Stimulated activated CD4-positive, alpha-beta T cell treated with anti-CD3 and anti-CD28 coated beads, TNF-alpha, amount 100 ng/mL, for 48 hours (primary cell): Measurements from ENCODE around the gene CDK16.

Source experiments
- DNase-seq, 3 donors: peaks; one replicate each; pipeline ENCODE4 v3.0.0-alpha.2; 2020; ENCODE audit warnings: low read depth in 3 of 3

CDK16 gene

GRCh38 chrX:47227334-47227583 lies 8.8 kb downstream of the CDK16 start:
- DNase-seq: no peak

DNA sequence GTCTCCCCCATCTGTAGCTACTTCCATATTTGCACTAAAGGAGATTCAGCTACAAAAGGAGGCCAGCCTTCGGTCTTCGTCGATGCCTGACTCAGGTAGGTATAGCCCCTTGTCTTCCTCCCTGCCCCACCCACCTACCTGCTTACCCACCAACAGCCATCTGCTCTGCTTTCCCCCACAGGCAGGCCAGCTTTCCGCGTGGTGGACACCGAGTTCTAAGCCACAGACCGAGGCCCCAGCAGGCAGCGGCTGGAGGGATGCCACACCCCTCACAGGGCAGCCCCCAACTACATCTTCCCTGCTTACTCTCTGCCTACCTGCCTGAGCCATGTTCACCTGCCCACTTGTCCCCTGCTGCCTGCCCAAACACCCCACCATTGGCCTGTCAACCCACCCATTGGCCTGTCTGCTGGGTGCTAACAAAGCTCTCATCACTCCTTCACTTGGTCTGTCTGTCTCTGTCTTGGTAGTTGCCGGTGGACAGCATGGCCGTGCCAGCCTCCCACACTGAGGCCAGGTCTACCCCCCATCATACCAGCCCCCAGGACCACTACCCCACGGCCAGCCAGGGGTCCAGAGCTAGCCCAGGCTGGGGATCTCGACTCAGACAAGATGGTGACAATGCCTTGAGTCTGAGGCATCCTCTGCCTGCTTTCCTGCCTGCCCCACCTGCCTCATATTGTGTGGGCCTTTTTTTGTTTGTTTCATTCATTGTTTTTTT lies 10.2 kb downstream of the CDK16 start:
- DNase-seq: no peak

DNA sequence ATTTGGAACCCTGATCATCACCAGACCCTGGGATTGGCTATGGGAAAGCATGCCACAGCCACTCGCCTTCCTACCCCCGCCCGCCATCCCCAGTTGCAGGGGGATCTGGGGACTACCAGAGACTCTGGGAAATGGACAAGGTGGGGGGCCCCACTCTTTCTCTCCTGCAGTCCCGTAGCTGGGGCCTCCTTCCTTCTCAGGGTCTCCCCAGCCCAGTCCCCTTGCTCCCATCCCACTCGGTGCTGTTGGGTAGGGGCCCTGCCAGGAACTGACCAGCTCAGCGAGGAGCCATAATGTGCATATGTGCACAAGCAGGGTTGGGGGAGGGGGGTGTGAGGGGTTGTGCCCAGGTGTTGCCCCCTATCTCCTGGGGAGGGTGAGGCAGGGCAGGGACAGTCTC lies 10.9 kb downstream of the CDK16 start:
- no peak for DNase-seq

GRCh38 chrX:47230136-47230868 lies 11.8 kb downstream of the CDK16 start:
- no peak for DNase-seq

- DNase-seq: no peak
Observed at GRCh38 chrX:47231167-47231566, 12.7 kb downstream of the CDK16 start.

DNA sequence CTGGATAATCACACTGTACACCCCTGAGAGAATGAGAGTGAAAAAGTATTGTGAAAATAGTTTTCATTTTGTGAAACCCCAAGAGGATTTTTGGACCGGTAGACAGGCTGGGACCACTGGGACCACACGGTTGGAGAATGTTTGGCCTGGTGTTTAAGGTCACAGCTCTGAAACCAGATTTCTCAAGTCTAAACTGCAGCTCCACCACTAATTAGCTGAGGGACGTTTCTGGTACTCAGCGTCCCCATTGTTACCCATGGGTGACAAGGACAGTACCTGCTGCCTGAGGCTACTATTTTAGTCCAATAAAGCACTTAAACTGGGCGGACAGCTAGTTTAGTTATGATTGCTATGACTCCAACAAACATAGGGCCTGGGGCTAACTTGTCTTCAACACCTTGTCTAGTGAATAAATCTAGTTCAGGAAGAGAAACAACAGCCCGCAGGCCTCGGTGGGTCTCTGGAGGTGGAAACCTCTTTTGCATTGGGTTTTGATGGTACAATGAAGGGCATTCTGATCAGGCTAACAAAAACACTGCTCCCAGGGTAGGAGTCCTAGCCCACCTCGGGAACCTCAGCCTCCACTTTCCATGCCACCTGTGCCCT lies 13.8 kb downstream of the CDK16 start:
- no peak for DNase-seq

GRCh38 chrX:47232803-47233332 lies 14.4 kb downstream of the CDK16 start, which contains the start of gene USP11:
Gene USP11 (plus strand): TSS chrX:47233009. CDS start chrX:47233044, 35 bp downstream.
- DNase-seq: no peak

DNA sequence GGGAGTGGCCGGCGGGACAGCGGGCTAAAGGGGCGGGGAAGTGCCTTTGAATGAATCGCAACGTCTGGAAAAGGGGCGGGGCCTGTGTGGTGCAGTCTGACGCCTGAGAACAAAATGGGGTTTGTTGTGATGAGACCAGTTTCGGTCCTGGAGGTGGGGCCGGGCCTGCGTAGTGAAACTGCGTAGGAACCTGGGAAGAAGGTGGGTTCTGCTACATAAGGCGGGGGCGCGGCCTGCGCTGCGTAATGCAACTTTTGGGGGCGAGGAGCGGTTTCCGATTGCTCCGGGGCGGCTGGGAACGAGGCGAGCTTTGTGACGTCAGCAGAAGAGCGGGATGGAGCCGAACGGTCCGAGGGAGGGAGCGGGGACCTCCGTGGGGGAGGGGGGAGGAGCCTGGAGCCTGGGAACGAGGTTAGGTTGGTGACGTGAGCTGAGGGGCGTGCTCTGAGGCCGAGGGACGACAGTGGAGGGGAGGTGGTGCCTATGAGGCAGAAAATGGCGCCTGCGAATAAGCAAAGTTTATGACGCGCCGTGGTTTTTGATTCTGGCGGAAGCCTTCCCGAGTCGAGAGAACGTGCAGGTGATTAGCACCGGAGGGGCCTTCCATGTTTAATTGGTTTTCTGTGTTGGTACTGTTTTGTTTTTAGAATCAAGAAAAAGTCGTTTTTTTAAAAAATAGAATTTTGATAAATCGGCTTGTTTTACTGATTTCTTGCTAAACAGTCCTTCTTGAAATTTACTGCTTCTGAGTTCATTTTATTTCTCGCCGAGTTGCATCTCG lies 15.0 kb downstream of the CDK16 start:
- DNase-seq: peak; percentile 81 to 89 (median 88)

DNA sequence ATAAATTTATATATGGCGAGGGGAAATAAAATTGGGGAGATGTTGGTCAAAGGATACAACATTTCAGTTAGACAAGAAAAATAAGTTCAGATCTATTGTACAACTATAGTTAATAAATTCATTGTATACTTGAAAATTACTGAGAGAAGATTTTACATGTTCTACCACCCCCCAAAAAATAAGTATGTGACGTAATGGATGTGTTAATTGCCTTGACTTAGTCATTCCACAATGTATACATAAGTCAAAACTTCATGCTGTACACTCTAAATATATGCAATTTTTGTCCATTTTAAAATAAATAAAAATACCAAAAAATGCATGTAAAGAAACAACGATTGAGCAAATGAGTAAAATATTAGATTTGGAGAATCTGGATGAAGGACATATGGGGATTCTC lies 16.1 kb downstream of the CDK16 start:
- DNase-seq: no peak

DNA sequence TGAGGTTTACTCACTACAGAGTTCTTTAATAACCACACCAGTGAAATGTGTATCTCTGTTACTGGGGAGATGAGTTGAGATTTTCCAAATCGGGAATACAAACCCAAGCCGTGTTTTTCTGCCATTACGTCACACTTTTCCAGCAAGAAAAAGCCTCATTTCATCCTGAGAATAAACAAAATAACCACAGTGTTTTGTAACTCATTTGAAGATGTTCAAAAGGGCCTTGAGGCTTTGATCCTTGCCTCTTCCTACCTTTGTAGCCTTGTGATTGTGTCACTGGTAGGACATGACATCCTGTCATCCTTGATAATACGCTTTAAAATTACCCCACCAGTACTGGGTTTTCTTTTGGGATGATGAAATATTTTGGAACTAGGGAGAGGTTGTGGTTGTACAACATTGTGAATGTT lies 17.2 kb downstream of the CDK16 start:
- DNase-seq: no peak

GRCh38 chrX:47239199-47239598 lies 20.7 kb downstream of the CDK16 start:
- no peak for DNase-seq

DNA sequence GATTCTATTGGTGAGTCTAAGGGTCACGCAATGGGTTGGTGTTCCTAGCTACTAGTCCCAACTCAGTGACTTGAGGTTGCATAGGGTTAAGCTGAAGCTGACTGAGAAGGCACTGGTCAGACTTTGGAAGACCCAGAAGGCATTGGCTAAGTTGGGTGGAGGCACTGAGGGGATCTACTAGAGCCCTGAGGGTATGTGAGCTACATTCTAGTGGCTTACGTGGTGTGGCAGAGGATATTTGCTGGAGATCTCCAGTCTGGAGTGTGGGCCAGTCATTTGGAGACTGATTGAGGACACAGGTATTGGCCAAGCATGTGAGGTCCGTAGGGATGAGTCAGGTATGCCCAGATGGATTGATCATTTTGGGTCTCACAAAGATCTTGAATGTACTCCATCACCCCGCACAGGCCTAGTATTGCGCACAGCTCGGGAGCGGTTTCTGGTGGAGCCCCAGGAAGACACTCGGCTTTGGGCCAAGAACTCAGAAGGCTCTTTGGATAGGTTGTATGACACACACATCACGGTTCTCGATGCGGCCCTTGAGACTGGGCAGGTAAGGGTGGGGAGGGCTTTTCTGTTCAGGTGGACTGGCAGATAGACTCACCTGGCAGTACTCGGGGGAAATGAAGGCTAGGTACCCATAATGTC lies 21.5 kb downstream of the CDK16 start:
- DNase-seq: no peak

- no peak for DNase-seq
Observed at GRCh38 chrX:47240619-47241018, 22.1 kb downstream of the CDK16 start.

DNA sequence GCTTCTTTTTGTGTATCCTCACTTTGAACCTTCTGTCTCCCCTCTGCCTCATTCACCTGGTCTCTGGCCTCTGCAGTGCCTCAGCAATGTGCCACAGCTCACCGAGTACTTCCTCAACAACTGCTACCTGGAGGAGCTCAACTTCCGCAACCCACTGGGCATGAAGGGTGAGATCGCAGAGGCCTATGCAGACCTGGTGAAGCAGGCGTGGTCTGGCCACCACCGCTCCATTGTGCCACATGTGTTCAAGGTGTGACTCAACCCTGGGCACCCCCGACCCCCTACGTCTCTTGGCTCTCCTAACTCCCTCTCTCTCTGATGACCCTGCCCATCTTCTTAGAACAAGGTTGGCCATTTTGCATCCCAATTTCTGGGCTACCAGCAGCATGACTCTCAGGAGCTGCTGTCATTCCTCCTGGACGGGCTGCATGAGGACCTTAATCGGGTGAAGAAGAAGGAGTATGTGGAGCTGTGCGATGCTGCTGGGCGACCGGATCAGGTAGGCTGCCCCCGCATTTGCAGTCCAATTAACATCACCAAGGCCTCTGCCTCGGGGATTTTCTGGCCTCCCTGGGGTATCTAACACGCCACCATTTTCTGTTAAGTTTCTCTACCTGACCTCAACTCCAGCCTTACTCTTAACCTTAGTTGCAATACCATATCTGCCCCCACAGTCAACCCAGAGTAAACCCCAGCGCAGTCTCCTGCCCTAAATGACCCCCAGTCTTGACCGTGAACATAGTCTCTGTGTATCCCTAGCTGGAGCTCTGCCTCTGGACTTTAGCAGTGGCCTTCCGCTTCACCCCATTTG lies 22.9 kb downstream of the CDK16 start:
- DNase-seq: no peak

DNA sequence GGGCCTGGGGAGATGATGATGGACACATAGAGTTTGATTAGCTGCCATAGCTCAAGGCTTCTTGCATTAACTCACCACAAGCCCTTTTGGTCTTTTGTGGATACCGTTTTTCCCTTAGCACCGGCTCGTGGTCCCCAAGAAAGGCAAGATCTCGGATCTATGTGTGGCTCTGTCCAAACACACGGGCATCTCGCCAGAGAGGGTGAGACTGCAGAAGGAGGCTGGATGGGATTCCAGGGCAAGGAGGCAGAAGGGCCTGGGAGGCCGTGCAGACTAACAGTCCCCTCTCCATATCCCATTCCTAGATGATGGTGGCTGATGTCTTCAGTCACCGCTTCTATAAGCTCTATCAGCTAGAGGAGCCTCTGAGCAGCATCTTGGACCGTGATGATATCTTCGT lies 23.8 kb downstream of the CDK16 start:
- DNase-seq: no peak

- no peak for DNase-seq
Observed at GRCh38 chrX:47243351-47243750, 24.9 kb downstream of the CDK16 start.

- DNase-seq: no peak
Observed at GRCh38 chrX:47244676-47245075, 26.2 kb downstream of the CDK16 start.

GRCh38 chrX:47245156-47245555 lies 26.7 kb downstream of the CDK16 start:
- no peak for DNase-seq

- no peak for DNase-seq
Observed at GRCh38 chrX:47247206-47247998, 28.9 kb downstream of the CDK16 start.

- DNase-seq: no peak
Observed at GRCh38 chrX:47247999-47248320, 29.5 kb downstream of the CDK16 start.
